Spinal cord (tissue), 10 donors: ENCODE results near the gene SPATA19. TPM values are rescaled to one million over a fixed set of nuclear protein-coding genes. Genes with fewer than 3 reads are reported as not detected.
A peak's percentile ranks its signal among the peaks of the same experiment; 100 is the strongest.

Experiments
- DNase-seq, 6 donors: peaks; one replicate each; pipeline versions ENCODE4 v3.0.0 to v3.0.0-alpha.2; 2013 to 2015; ENCODE audit warnings: low spot score in 6 of 6, low read depth in 4 of 6
- H3K27ac ChIP-seq: one replicate; pipeline ENCODE4 v1.5.1; 2013; ENCODE audit warnings: low read depth, low read length, control low read depth
- H3K27me3 ChIP-seq: one replicate; pipeline ENCODE4 v1.6.1; 2013; ENCODE audit warnings: low read length; ENCODE audit not compliant: control insufficient read depth, insufficient read depth
- H3K36me3 ChIP-seq: one replicate; pipeline ENCODE4 v1.6.1; 2013; ENCODE audit warnings: low read length; ENCODE audit not compliant: control insufficient read depth, insufficient read depth
- H3K4me1 ChIP-seq: one replicate; pipeline ENCODE4 v1.6.1; 2013; ENCODE audit warnings: low read length; ENCODE audit not compliant: control insufficient read depth, insufficient read depth
- H3K4me3 ChIP-seq: one replicate; pipeline ENCODE4 v1.5.1; 2013; ENCODE audit warnings: low read depth, low read length, control low read depth
- H3K9me3 ChIP-seq: one replicate; pipeline ENCODE4 v1.6.1; 2013; ENCODE audit warnings: low read length; ENCODE audit not compliant: control insufficient read depth, insufficient read depth
- WGBS: methylation state at CpG from one replicate; pipeline ENCODE4 v1.1.5; 2013; ENCODE audit warnings: missing lambda C conversion rate; ENCODE audit not compliant: insufficient coverage; 5-methylcytosine and 5-hydroxymethylcytosine counted together
- polyA plus RNA-seq, 2 donors: library from polyadenylated mRNA; unstranded; fragments of 120-200 nt; gene quantifications; one replicate each; pipeline ENCODE4 v1.2.1, GENCODE V29; 2013; ENCODE audit not compliant: insufficient read length in 2 of 2
- total RNA-seq, 2 donors: library from RNA; depleted of rRNA in 1 of 2; stranded (reverse); fragments of 120-200 nt in 1 of 2; fragments of >200 nt in 1 of 2; gene quantifications; one replicate each; pipeline versions ENCODE4 v1.2.3 to v1.2.4, GENCODE V29; 2013 to 2014
- donor health status: healthy.

Gene SPATA19
- total and polyA plus RNA-seq, 4 donors = not detected

GRCh38 chr11:133830931-133831907, 14.1 kb downstream of the SPATA19 start:
- H3K36me3 ChIP-seq = no peaks in the 10 kb centered on the region
- no peak overlapping the region for H3K4me3 ChIP-seq
- DNase-seq = peak in 2 of 6 donors; percentile 48 to 65
- H3K9me3 ChIP-seq = no peaks in the 10 kb centered on the region
- no peak overlapping the region for H3K27ac ChIP-seq
- H3K4me1 ChIP-seq = peaks cover 18% of the 10 kb centered on the region
- H3K27me3 ChIP-seq = no peaks in the 10 kb centered on the region
- 98% methylated on average over 3 of the region's 8 CpGs for WGBS

- WGBS = 100% methylated on average over 1 of the region's 2 CpGs
- no peak for DNase-seq
Observed at GRCh38 chr11:133829566-133829965, 15.7 kb downstream of the SPATA19 start.

GRCh38 chr11:133828871-133829270, 16.4 kb downstream of the SPATA19 start:
- H3K27me3 ChIP-seq = no peaks in the 10 kb centered on the region
- H3K36me3 ChIP-seq = no peaks in the 10 kb centered on the region
- WGBS = 96% methylated on average over 4 of the region's 5 CpGs
- no peak overlapping the region for H3K4me3 ChIP-seq
- no peaks in the 10 kb centered on the region for H3K9me3 ChIP-seq
- H3K4me1 ChIP-seq = peaks cover 16% of the 10 kb centered on the region
- DNase-seq = no peak
- H3K27ac ChIP-seq = no peak overlapping the region

More at GRCh38 chr11:133829566-133829965, 15.7 kb downstream of the SPATA19 start:
- Histone ChIP-seq H3K27ac (no peak overlapping the region), H3K27me3 (no peaks in the 10 kb centered on the region), H3K4me3 (no peak overlapping the region), H3K9me3 (no peaks in the 10 kb centered on the region), H3K36me3 (no peaks in the 10 kb centered on the region), H3K4me1 (peaks cover 18% of the 10 kb centered on the region)

GRCh38 chr11:133827556-133827955, 17.8 kb downstream of the SPATA19 start:
- 92% methylated on average over 3 of the region's 3 CpGs for WGBS
- no peak overlapping the region for H3K27ac ChIP-seq
- no peaks in the 10 kb centered on the region for H3K27me3 ChIP-seq
- no peak for DNase-seq
- H3K4me1 ChIP-seq = peaks cover 11% of the 10 kb centered on the region
- H3K36me3 ChIP-seq = no peaks in the 10 kb centered on the region
- no peaks in the 10 kb centered on the region for H3K9me3 ChIP-seq
- H3K4me3 ChIP-seq = no peak overlapping the region

GRCh38 chr11:133826866-133827265, 18.4 kb downstream of the SPATA19 start:
- WGBS = 95% methylated on average over 4 of the region's 4 CpGs
- no peaks in the 10 kb centered on the region for H3K27me3 ChIP-seq
- DNase-seq = no peak
- no peak overlapping the region for H3K4me3 ChIP-seq
- peaks cover 10% of the 10 kb centered on the region for H3K4me1 ChIP-seq
- no peaks in the 10 kb centered on the region for H3K9me3 ChIP-seq
- no peaks in the 10 kb centered on the region for H3K36me3 ChIP-seq
- no peak overlapping the region for H3K27ac ChIP-seq

DNA sequence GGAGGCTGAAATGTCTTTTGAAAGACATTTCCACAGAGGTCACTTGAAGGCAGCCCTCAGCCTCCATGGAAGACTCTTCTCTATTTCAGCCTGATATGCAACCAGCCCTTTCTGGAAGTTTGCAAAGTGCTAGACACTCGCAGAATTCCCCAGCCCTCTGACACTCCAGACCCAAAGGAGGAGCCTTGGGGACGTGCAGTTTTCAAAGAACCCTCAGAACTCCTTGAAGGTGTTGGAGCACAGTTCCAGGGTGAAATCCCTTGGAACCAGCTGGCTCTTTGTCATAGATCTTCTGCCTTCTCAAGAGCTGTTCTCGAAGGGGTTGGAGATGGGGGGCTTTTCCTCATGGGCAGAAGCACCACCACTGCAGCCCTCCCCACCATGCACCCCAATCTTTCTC, 19.6 kb downstream of the SPATA19 start:
- H3K9me3 ChIP-seq = no peaks in the 10 kb centered on the region
- H3K27ac ChIP-seq = no peak overlapping the region
- no peaks in the 10 kb centered on the region for H3K27me3 ChIP-seq
- no peaks in the 10 kb centered on the region for H3K36me3 ChIP-seq
- peaks cover 12% of the 10 kb centered on the region for H3K4me1 ChIP-seq
- H3K4me3 ChIP-seq = no peak overlapping the region
- DNase-seq = no peak
- WGBS = 95% methylated on average over 3 of the region's 3 CpGs

GRCh38 chr11:133825156-133825555, 20.2 kb downstream of the SPATA19 start:
- 88% methylated on average over 5 of the region's 11 CpGs for WGBS
- peaks cover 14% of the 10 kb centered on the region for H3K4me1 ChIP-seq
- no peaks in the 10 kb centered on the region for H3K27me3 ChIP-seq
- peaks cover 1% of the 10 kb centered on the region for H3K9me3 ChIP-seq
- H3K27ac ChIP-seq = no peak overlapping the region
- H3K36me3 ChIP-seq = no peaks in the 10 kb centered on the region
- no peak overlapping the region for H3K4me3 ChIP-seq
- DNase-seq = no peak

DNA sequence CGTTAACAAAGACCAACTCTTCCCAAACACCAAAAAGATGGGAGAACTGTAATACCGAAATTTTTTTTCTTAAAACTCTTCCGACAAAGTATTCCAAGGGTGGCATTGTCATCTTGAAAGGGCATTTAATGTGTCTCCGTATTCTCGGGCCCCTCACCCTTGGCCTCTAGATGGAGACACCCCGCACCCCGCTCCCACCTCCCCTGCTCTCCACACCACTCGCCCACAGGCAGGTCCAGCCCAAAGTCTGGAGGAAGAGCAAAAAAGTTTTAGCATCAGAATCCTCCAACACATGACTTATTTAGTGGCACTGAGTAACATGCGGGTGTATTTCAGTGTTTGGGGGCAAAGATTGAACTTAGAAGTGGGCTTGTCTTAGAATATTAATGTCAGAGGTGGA, 20.7 kb downstream of the SPATA19 start:
- Histone ChIP-seq H3K4me3 (no peak overlapping the region), H3K36me3 (no peaks in the 10 kb centered on the region), H3K27me3 (no peaks in the 10 kb centered on the region), H3K27ac (no peak overlapping the region), H3K9me3 (peaks cover 1% of the 10 kb centered on the region), H3K4me1 (peaks cover 19% of the 10 kb centered on the region)
- DNase-seq = no peak
- WGBS = 73% methylated on average over 5 of the region's 9 CpGs

DNA sequence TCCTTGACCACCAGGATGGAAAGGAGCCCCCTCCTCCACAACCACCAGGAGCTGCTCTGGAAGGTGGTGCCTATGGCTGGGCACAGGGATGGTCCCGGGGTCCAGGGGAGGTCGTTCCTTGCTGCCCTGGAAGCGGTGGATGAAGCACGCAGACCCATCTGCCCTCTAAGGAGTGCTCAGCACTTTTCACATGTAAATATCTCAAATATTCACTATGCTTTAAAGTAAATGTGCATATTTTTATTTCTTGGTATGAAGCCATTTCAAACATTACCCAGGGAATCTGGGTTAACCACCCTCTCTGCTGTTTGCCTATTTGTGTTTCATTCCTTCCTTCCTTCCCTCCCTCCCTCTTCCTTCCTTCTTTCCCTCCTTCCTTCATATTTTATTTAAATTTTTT, 21.7 kb downstream of the SPATA19 start:
- DNase-seq = no peak
- peaks cover 26% of the 10 kb centered on the region for H3K4me1 ChIP-seq
- H3K4me3 ChIP-seq = no peak overlapping the region
- no peak overlapping the region for H3K27ac ChIP-seq
- no peaks in the 10 kb centered on the region for H3K36me3 ChIP-seq
- H3K27me3 ChIP-seq = no peaks in the 10 kb centered on the region
- no CpG with 5 or more reads among the region's 4 CpGs for WGBS
- peaks cover 1% of the 10 kb centered on the region for H3K9me3 ChIP-seq

DNA sequence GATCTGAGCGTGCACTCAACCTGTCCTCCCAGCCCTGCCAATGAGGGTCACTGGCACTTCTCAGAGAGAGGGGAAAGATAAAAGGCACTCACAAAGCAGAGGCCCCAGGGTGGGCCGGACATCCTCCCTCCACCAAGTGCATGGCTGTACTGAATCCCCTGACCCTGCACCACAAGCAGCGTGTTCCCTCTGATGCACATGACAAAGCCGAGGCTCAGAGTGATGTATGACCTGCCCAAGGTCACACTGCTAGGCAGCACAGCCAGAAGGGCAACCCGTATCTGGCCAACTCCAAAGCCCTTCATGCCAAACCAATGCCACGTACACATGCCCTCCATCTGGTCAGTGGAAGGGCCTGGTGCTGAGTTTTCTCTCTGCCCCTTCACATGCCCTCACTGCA, 22.1 kb downstream of the SPATA19 start:
- no peak for DNase-seq
- H3K36me3 ChIP-seq = no peaks in the 10 kb centered on the region
- H3K27ac ChIP-seq = no peak overlapping the region
- no peak overlapping the region for H3K4me3 ChIP-seq
- peaks cover 1% of the 10 kb centered on the region for H3K9me3 ChIP-seq
- 92% methylated on average over 5 of the region's 6 CpGs for WGBS
- H3K27me3 ChIP-seq = no peaks in the 10 kb centered on the region
- H3K4me1 ChIP-seq = peaks cover 26% of the 10 kb centered on the region
